ENCODE data around the gene HAGHL.
"Not testable (repeated sequence)": the region's sequence is repeated elsewhere in the genome, so short reads cannot be mapped to it uniquely, and the experiment has no call there.

Gene HAGHL

GRCh38 chr16:735982-736453 is 9.1 kb downstream of the HAGHL start:
- no peak for DNase-seq

GRCh38 chr16:736936-737481 is 10.1 kb downstream of the HAGHL start:
- DNase-seq: no peak

GRCh38 chr16:739560-740458 is 12.9 kb downstream of the HAGHL start:
- DNase-seq: no peak

GRCh38 chr16:740459-740763 is 13.5 kb downstream of the HAGHL start:
- no peak for DNase-seq

GRCh38 chr16:740764-741505 is 14.0 kb downstream of the HAGHL start, which contains the start of gene CIAO3:
Gene CIAO3 (minus strand): TSS chr16:740997. CDS start chr16:740985, 12 bp downstream.
- no peak for DNase-seq

- DNase-seq: no peak
Measured at GRCh38 chr16:741986-742629, 15.2 kb downstream of the HAGHL start.

- DNase-seq: not testable (repeated sequence)
Measured at GRCh38 chr16:742894-743293, 16.0 kb downstream of the HAGHL start.

- DNase-seq: no peak
Measured at GRCh38 chr16:743794-744500, 17.0 kb downstream of the HAGHL start.

GRCh38 chr16:745739-746138 is 18.8 kb downstream of the HAGHL start:
- no peak for DNase-seq

- no peak for DNase-seq
Measured at GRCh38 chr16:746637-747036, 19.7 kb downstream of the HAGHL start.

GRCh38 chr16:747978-748746 is 21.3 kb downstream of the HAGHL start:
- no peak for DNase-seq

GRCh38 chr16:749010-749409 is 22.1 kb downstream of the HAGHL start:
- no peak for DNase-seq

- DNase-seq: no peak
Measured at GRCh38 chr16:750485-750884, 23.6 kb downstream of the HAGHL start.

GRCh38 chr16:751152-752006 is 24.5 kb downstream of the HAGHL start:
- no peak for DNase-seq

GRCh38 chr16:752007-752312 is 25.1 kb downstream of the HAGHL start:
- DNase-seq: no peak

- not testable (repeated sequence) for DNase-seq
Measured at GRCh38 chr16:754121-754607, 27.3 kb downstream of the HAGHL start.

GRCh38 chr16:754656-755055 is 27.8 kb downstream of the HAGHL start:
- DNase-seq: no peak

GRCh38 chr16:756428-756827 is 29.5 kb downstream of the HAGHL start:
- no peak for DNase-seq

- DNase-seq: no peak
Measured at GRCh38 chr16:759110-759910, 32.4 kb downstream of the HAGHL start.

- no peak for DNase-seq
Measured at GRCh38 chr16:760065-760464, 33.2 kb downstream of the HAGHL start.

Data from NCI-H1417 treated with DMSO at 0.1 percent for 48 hours (cell line).